IPS-NIHi11 (cell line): ENCODE measurements around the gene RNF212.
"Not testable (repeated sequence)": the region's sequence is repeated elsewhere in the genome, so short reads cannot be mapped to it uniquely, and the experiment has no call there.

Experiments
- DNase-seq: peaks from one replicate; pipeline ENCODE4 v3.0.0; 2012; ENCODE audit warnings: mixed read lengths, low spot score

Gene RNF212, protein sequence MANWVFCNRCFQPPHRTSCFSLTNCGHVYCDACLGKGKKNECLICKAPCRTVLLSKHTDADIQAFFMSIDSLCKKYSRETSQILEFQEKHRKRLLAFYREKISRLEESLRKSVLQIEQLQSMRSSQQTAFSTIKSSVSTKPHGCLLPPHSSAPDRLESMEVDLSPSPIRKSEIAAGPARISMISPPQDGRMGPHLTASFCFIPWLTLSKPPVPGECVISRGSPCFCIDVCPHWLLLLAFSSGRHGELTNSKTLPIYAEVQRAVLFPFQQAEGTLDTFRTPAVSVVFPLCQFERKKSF

DNA sequence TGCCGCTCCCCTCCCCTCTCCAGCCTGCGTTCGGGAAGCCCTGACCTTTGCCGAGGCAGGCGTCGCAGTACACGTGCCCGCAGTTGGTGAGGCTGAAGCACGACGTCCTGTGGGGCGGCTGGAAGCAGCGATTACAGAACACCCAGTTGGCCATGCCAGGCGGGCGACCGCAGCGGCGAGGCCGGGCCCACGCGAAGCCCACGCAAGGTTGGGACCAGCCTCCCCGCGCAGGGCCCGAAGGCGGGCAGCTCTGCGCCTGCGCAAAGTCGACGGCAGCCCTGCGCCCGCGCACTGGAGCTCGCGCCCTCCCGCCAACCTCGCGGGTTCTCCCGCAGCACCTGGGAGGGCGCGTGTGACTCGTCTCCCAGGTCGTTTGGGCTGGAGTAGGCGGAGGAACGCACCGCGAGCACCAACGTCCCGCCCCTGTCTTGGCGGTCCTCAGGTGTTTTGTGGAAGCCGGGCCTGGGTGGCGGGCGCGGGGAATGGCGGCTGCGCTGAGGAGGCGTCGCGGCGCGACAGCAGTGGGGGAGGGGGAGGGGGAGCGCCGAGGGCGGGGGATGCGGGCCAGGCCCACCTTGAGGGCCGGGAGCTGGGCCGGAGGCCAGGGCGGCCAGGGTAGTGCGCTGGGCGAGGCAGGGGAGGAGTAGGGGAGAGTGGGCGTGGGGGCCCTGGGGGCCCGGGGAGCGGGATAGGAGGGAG is at the start of gene RNF212:
Gene RNF212, minus strand, starts transcription at position 254 of the 699 bp plus-strand sequence. Its CDS starts 100 bp downstream, at position 154.
- DNase-seq: peak; percentile 73

DNA sequence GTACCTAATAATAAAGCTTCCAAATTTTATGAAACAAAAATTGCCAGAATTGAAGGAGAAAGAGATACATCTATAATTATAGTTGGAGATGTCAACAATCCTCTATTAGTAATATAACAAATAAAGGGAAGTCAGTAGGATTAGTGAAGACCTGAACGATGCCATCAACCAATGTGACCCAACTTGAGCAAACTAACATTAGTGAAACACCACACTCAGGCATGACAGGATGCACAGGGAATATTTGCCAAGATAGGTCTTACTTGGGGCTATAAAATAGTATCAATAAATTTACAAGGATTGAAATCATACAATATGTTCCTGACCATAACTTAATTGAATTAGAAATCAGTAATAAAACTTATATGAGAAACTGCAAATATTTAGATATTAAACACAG is 47.0 kb upstream of the RNF212 start:
- no peak for DNase-seq

DNA sequence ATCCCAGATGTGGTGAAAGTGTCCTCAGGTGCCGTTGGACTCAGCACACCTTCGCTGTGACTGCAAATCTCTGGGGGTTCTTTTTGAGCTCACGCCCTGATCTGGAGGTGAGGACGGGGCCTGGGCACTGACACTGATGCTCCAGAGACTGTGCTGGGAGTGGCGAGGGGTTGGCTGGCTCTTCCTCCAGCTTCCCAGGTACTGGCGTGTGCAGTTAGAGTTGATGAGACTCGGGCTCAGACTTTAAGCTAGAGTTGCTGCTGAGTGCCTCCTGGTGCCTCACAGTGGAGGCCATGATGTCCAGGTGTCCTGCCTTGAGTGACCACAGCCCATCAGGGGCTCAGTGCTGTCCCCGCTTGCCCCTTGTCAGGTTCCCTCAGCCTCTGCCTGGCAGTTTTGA is 42.7 kb upstream of the RNF212 start:
- DNase-seq: no peak

DNA sequence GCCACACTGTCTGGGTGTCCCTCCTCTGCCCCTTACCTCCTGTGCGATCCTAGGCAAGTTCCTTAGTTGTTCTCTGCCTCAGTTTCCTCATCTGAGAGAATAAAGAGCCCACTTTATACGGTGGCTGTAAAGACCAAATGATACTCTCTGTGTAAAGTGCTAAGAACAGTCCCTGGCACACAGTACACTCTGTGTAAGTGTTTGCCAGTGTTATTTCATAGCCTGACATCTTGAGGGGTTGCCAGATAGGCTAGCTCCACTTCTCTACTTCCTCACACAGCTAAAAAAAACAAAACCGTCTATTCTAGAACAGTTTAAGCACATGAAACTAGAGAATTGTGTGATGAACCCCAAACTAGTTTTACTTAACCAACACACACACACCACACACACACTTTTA is 42.0 kb upstream of the RNF212 start:
- no peak for DNase-seq

DNA sequence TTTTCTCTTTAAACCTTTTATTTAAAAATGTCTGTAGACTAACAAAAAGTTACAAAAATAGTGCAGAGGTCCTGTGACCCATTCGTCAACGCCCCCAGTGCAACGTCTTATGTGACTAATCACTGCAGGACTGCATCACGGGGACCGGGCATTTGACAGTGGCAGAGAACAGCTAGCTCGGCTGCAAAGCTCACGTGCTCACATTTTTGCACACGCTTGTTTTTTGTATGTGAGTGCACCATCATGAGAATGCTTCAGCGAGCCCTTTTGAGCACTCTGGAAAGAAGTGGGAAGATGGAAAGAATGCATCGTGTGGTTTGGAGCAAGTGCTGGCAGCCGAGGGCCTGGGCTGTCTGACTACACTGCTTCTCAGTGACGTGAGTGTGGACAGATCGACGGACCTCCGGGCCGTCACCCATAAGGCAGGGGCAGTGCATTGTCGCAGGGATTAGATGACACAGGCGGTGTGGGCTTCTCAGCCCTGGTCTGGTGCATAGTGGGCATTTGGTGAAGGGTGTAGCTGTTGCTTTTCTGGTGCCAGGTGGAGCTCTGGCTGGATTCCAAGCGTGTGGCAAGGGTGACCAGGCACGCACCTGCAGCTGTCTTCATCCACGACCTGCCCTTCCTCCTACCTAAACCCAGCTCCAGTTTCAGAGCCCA is 41.3 kb upstream of the RNF212 start:
- DNase-seq: no peak

DNA sequence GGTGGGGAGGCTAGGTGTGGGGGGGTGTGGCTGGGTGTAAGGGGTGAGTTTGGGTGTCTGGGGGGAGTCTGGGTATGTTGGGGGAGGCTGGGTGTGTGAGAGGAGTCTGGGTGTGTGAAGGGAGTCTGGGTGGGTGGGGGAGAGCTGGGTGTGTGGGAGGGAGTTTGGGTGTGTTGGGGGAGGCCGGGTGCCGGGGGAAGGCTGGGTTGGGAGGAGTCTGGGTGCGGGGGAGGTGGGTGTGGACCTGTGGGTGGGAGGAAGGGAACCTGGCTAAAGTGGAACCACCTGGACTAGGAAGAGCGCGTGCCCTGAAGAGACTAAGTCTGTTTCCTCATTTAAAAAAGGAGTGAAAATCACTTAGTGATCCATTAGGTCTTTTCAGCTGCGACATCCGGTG is 40.8 kb upstream of the RNF212 start:
- no peak for DNase-seq

DNA sequence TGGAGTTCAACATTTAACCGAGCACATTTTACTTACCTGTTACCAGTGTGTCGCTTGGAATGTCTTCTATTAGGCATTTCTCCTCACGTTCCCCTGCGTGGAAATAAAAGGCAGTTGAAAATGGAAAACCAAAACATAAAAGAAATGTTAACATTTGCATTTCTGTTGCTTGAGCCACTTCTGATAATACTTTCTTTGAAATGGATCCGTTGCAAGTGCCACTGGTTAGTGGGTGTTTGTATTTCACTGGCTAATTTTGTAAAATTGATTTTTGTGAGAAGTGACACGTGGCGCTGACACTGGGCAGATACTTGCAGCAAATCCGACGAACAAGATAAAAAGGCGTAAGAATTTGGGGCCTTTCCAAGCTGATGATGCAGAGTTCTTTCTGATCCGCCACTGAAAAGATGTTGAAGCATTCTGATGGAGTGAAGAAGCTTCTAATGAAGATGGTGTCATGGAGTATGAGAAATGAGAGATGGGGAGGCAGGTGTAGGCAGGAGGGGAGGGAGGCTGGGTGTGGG is 40.3 kb upstream of the RNF212 start:
- DNase-seq: no peak

DNA sequence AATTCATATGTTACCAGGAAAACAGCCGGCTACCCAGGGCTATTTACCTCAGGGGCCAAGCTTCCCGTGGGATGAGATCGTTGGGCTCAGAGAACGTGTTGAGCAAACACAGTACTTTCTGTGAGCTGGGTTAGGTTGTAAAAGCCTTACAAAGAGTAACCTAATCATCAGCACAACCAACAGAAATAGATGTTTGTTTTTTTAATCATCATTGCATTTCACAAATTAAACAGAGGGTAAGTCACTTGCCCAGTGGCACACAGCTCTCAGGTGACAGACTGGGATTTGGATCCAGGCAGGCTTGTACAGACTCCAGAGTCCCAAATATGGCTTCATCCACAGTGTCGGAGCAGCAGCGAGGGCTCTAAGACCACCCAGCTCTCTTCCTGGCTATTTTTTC is 38.9 kb upstream of the RNF212 start:
- no peak for DNase-seq

DNA sequence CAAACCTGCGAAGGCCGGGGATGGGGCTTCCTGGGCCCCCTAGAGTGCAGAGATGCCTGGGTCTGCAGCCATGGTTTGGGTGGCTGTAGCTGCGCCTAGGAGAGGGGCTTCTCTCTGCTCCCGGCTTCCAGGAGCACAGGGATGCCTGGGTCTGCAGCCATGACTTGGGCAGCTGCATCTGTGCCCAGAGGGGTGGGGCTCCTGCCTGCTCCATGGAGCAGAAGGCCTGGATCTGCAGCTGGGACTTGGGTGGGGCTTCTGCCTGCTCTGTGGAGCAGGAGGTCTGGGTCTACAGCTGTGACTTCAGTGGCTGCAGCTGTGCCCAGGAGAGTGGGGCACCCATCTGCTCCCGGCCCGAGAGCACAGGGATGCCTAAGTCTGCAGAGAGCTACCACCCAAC is 38.2 kb upstream of the RNF212 start:
- no peak for DNase-seq

DNA sequence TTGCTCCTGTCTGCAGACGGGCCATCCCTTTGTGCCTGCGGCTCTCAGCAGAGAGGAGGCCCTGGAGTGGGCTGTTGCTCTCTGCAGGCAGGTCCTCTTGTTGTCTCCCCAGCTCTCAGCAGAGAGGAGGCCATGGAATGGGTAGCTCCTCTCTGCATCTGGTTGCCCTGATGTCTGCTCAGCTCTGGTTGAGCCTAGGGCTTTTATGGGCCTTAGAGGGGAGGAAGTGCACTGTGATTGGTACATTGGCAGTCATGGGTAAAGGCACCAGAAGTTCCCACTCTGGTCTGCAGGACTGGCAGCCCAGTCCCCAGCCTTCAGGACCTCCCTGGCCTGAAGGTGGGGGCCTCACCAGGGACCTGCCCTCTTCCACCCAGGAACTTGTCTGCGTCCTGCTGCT is 37.5 kb upstream of the RNF212 start:
- DNase-seq: no peak

DNA sequence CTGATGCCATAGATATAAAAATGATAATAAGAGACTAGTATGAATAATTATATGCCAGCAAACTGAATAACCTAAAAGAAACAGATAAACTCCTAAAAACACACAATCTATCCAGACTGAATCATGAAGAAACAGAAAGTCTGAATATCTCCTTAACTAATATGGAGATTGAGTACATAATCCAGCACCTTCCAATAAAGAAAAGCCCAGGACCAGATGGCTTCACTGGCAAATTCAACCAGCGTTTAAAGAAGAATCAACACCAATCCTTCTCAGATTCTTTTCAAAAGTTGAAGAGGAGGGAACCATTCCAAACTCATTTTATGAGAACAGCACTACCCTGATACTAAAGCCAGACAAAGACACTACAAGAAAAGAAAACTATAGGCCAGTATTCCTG is 26.5 kb upstream of the RNF212 start:
- DNase-seq: no peak

DNA sequence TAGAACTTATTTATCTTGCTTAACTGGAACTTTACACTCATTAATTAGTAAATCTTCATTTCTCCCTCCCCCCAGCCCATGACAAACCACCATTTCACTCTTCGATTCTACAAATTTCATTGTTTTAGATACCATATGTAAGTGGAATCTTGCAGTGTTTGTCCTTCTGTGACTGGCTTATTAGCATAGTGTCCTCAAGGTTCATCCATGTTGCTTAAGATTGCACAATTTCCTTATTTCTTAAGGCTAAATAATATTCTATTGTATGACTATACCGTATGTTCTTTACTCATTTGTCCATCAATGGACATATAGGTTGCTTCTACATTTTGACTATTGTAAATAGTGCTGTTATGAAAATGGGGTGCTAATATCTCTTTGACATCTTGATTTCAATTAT is 24.5 kb upstream of the RNF212 start:
- no peak for DNase-seq

DNA sequence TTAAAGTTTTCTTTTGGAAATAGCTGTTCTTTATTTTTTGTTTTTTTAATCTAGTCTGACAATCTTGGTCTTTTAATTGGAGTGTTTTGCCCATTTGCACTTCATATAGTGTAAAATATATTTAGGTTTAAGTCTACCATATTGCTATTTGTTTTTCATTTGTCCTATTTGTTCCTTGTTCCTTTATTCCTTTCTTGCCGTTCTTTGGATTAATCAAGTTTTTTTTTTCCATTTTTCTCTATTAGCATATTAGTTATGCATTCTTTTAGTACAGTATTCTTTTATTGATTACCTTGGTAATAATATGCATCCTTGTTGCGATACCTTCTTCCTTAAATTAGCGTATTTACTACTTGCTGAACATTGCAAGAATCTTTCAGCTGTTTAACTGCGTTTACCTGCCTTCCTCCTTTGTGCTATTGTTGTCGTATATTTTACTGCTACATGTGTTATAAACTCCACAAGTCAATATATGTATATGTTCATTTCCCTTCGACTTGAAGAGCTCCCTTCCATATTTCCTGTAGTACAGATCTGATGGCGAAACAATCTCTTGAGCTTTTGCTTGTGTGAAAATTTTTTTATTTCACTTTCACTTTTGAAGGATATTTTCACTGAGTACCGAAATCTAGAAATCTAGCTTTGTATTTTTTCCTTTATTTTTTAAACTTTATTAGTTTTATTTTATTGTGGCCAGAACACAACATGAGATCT is 23.9 kb upstream of the RNF212 start:
- DNase-seq: no peak

DNA sequence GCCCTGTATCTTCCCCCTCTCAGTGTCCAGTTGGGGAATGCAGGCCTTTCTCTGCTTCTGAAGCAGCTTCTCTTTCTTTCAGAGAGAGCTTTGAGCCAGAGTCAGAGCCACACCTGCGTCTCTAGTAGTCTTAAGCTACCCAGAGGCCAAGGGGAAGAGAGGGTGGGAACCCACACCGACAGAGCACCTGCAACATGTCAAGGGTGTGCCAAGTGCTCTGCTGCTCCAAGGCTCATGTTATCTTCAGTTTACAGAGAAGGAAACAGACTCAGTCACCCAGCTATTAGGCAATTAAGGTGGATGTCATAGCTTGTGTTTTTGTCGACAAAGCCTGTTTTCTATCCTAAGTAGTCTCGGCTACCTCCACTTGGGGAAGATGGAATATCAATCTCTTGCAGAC is 22.7 kb upstream of the RNF212 start:
- DNase-seq: no peak

DNA sequence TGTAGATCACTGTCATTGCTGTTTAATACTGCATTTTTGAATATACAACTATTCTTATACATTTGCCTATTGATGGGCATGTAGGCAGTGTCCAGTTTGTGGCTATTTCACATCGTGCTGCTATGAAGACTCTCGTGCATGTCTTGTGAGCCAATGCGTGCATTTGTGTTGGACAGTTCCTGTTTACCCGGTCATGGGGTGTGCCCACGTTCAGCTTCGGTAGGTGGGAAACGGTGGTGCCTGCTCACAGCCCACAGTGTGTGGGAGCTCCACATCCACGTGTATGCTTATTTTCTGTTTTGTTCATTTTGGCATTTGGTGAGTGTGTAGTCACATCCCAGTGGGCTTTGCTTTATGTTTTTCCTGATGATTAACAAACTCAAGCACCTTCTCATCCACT is 19.7 kb upstream of the RNF212 start:
- no peak for DNase-seq

DNA sequence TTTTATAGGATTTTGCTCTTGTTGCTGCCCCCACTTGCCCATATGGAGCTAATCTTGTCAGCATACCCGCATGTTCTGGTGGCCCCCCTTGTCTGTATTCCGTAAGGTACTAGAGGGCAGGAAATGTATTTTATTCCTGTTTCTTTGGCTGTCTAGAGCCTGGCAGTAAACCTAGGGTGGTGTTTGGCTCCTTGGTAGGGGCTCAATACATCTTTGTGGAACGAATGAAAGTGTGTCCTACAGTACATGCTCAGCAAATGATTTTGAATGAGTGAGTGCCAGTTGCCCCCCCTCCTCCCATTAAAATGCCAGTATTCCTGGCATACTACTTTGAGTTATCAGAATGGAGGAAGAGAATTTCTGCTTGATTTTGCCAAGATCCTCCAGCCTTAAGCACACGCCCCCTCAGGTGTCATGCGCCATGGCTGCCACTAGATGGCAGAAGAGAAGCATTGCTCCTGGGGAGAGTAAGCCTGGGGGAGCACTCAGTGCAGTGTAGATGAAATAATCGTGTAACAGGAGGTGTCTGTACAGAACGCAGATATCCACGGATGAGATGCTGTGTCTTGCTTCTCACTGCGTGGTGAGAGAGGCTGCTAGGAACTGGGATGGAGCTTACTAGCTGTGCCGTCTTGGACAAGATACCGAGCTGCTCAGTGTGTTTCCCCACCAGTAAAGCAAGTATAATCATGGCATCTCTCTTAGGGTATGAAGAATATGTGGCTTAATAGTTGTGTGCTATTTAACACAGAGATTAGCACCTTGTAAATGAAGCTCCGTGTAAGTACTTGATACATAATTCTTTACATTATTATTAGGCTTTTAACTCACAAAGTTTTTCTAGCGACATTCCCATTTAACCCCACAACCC is 17.2 kb upstream of the RNF212 start:
- DNase-seq: peak; percentile 81

DNA sequence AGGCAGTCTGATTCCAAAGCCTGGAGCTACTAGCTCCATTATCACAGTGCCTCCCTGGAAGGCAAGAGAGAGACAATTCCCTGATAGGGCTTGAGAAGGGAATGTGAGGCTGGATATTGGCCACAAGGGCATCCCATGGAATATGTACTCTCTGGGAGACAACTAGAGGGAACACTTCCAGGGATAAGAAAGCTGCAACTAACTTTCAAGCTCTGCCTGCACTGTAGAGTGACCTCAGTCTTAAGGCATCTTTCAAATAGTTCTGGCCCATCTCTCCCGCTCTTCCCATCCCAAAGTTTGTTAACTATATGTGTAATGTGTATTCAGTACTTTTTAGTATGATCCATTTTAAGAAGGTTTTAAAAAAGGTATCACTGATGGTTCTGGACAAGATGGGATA is 13.1 kb upstream of the RNF212 start:
- DNase-seq: no peak

DNA sequence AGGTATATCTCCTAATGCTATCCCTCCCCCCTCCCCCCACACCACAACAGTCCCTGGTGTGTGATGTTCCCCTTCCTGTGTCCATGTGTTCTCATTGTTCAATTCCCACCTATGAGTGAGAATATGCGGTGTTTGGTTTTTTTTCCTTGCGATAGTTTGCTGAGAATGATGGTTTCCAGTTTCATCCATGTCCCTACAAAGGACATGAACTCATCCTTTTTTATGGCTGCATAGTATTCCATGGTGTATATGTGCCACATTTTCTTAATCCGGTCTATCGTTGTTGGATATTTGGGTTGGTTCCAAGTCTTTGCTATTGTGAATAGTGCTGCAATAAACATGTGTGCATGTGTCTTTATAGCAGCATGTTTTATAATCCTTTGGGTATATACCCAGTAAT is 12.1 kb upstream of the RNF212 start:
- not testable (repeated sequence) for DNase-seq

DNA sequence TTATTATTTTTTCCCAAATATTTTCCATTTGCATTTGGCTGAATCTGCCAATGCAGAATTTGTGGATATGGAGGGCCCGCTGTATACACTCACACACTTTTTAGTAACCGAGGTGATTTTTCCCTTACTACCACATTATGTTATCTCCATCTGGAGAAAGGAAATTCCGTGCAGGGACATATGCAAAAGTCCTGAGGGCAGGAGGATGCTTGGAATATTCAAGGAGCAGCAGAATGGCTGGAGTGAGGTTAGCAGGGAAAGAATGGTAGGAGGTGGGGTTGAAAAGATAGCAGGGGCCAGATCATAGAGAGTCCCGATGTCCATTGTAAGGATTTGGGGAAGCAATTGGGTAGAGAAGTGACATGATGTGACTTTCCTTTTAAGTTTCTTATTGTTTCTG is 11.5 kb upstream of the RNF212 start:
- no peak for DNase-seq

DNA sequence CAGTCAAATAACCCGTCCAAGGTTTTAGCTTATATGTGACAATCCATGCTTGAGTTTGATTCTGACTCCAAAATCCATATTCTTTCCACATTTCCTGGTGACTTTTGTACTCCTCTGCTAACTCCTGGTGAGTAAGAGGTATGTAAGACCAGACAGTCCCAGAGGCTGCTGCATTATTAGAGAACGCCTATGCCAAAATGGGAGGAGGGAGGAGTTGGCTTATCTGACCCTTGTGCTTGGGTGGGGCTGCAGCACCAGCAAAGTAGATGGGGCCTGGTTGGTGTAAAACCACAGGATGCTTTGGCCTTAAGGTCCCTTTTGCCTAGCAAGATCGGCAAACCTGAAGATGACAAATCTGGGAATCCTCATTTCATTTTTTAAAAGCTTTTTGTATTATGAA is 9.1 kb upstream of the RNF212 start:
- DNase-seq: no peak

DNA sequence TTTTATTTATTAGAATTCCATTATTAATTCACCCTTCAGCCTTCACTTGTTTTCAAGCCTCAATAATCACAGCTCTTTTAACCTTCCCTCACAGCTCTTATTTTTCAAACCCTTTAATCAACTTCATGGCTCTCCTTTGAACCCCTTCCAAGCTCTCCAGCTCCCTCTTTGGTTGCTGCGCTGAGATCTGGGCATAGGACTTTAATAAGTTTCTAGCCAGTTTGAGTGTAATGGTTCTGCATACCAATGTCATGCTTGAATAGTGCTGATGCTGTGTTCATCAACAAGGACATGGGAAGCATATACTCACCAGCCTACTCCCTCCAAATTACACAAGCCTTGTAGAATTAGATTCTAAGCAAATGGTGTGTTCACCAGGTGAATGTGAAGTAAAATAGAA is 3.5 kb upstream of the RNF212 start:
- no peak for DNase-seq
